SK-N-MC (cell line): ENCODE results near the gene TMEM14B.

Experiments
- EZH2 ChIP-seq: fragments of 200-600 bp; sonication (generic); IDR thresholded peaks from one replicate; pipeline ENCODE4 v1.6.1; 2017; ENCODE audit warnings: antibody characterized with exemption
- POLR2AphosphoS5 ChIP-seq: IDR thresholded peaks from 2 replicates; pipeline ENCODE4 v1.6.1; 2012; ENCODE audit warnings: mild to moderate bottlenecking, low read depth, low read length, borderline replicate concordance

DNA sequence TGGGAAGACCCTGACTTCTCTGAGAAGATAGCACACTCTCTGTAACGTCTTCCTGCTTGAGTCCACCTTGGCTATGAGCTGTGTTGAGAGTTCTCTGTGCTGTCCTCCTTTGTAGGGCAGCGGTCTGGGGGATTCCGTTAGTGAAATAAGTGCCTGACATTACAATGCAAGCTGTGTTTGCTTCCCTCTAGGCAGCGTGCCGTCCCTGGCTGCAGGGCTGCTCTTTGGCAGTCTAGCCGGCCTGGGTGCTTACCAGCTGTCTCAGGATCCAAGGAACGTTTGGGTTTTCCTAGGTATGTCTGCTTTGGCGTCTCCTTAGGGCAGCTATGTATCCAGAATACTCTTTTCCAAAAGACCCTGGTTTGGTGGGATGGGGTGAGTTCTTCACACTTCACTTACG is 21.9 kb upstream of the TMEM14B start:
- no peak for TF ChIP-seq POLR2AphosphoS5
- TF ChIP-seq EZH2 = no peak
